ENCODE measurements around the gene DBX1.
"Not testable (repeated sequence)": the region's sequence is repeated elsewhere in the genome, so short reads cannot be mapped to it uniquely, and the experiment has no call there.

Gene DBX1

GRCh38 chr11:20160425-20161229, at the start of gene DBX1:
Gene DBX1, minus strand, starts transcription at chr11:20160475. Its CDS starts 151 bp downstream, at chr11:20160324.
- no peak for DNase-seq (ENCODE audit: low read depth)

- no peak for DNase-seq (ENCODE audit: low read depth)
Measured at GRCh38 chr11:20208622-20209111, 48.4 kb upstream of the DBX1 start.

- DNase-seq (ENCODE audit: low read depth), result no peak
Measured at GRCh38 chr11:20207781-20208621, 47.7 kb upstream of the DBX1 start.

- DNase-seq (ENCODE audit: low read depth), result no peak
Measured at GRCh38 chr11:20205807-20206206, 45.5 kb upstream of the DBX1 start.

GRCh38 chr11:20204681-20205080, 44.4 kb upstream of the DBX1 start:
- DNase-seq (ENCODE audit: low read depth), result no peak

GRCh38 chr11:20203831-20204230, 43.6 kb upstream of the DBX1 start:
- DNase-seq (ENCODE audit: low read depth), result no peak

- DNase-seq (ENCODE audit: low read depth), result no peak
Measured at GRCh38 chr11:20201231-20201630, 41.0 kb upstream of the DBX1 start.

- not testable (repeated sequence) for DNase-seq (ENCODE audit: low read depth)
Measured at GRCh38 chr11:20200331-20200955, 40.2 kb upstream of the DBX1 start.

- DNase-seq (ENCODE audit: low read depth), result no peak
Measured at GRCh38 chr11:20197881-20198280, 37.6 kb upstream of the DBX1 start.

GRCh38 chr11:20194470-20194869, 34.2 kb upstream of the DBX1 start:
- DNase-seq (ENCODE audit: low read depth), result no peak

- no peak for DNase-seq (ENCODE audit: low read depth)
Measured at GRCh38 chr11:20193307-20193706, 33.0 kb upstream of the DBX1 start.

GRCh38 chr11:20192641-20193040, 32.4 kb upstream of the DBX1 start:
- DNase-seq (ENCODE audit: low read depth), result no peak

GRCh38 chr11:20192151-20192550, 31.9 kb upstream of the DBX1 start:
- no peak for DNase-seq (ENCODE audit: low read depth)

GRCh38 chr11:20178976-20179375, 18.7 kb upstream of the DBX1 start:
- no peak for DNase-seq (ENCODE audit: low read depth)

GRCh38 chr11:20177136-20177535, 16.9 kb upstream of the DBX1 start:
- DNase-seq (ENCODE audit: low read depth), result no peak

- DNase-seq (ENCODE audit: low read depth), result no peak
Measured at GRCh38 chr11:20172721-20173447, 12.6 kb upstream of the DBX1 start.

GRCh38 chr11:20163783-20164481, 3.7 kb upstream of the DBX1 start:
- DNase-seq (ENCODE audit: low read depth), result no peak

GRCh38 chr11:20162824-20163782, 2.8 kb upstream of the DBX1 start:
- DNase-seq (ENCODE audit: low read depth), result peak; percentile 23

- DNase-seq (ENCODE audit: low read depth), result no peak
Measured at GRCh38 chr11:20161923-20162744, 1.9 kb upstream of the DBX1 start.
